Right atrium auricular region (tissue), 2 donors: ENCODE results near the gene PPP1R14C. TPM values are rescaled to one million over a fixed set of nuclear protein-coding genes. Genes with fewer than 3 reads are reported as not detected.
A peak's percentile ranks its signal among the peaks of the same experiment; 100 is the strongest.
"Not testable (repeated sequence)": the region's sequence is repeated elsewhere in the genome, so short reads cannot be mapped to it uniquely, and the experiment has no call there.

Source experiments
- DNase-seq: peaks from one replicate; pipeline ENCODE4 v3.0.0-alpha.2; 2019; ENCODE audit warnings: low spot score
- H3K27ac ChIP-seq, 2 donors: fragments of 200-600 bp; sonication (generic); 1 replicate in 1 of 2; 2 replicates in 1 of 2; pipeline ENCODE4 v1.5.1; 2016 to 2019
- H3K27me3 ChIP-seq, 2 donors: fragments of 200-600 bp; sonication (generic); one replicate each; pipeline versions ENCODE4 v1.5.1 to v1.6.0; 2017 to 2019
- H3K36me3 ChIP-seq: fragments of 200-600 bp; sonication (generic); one replicate; pipeline ENCODE4 v1.5.1; 2016
- H3K4me1 ChIP-seq, 2 donors: fragments of 200-600 bp; sonication (generic); one replicate each; pipeline versions ENCODE4 v1.5.1 to v1.6.0; 2017 to 2019
- H3K4me3 ChIP-seq, 2 donors: fragments of 200-600 bp; sonication (generic); 1 replicate in 1 of 2; 2 replicates in 1 of 2; pipeline ENCODE4 v1.5.1; 2017 to 2019; ENCODE audit warnings: mild to moderate bottlenecking in 1 of 2, moderate library complexity in 1 of 2
- H3K9me3 ChIP-seq, 2 donors: fragments of 200-600 bp; sonication (generic); one replicate each; pipeline ENCODE4 v1.5.1; 2019
- total RNA-seq, 2 donors: library from RNA; depleted of rRNA; stranded (reverse); fragments of >200 nt; gene quantifications; one replicate each; pipeline ENCODE4 v1.1.0, GENCODE V29; 2016
- TF ChIP-seq, protein P1 (sequence below), 2 donors: fragments of 200-600 bp; sonication (generic); IDR thresholded peaks; one replicate each; pipeline ENCODE4 v1.5.1; 2019; ENCODE audit warnings: antibody characterized with exemption in 2 of 2

The PPP1R14C gene
- total RNA-seq, 2 donors from 2014 or later: 85.4 to 130 TPM

DNA sequence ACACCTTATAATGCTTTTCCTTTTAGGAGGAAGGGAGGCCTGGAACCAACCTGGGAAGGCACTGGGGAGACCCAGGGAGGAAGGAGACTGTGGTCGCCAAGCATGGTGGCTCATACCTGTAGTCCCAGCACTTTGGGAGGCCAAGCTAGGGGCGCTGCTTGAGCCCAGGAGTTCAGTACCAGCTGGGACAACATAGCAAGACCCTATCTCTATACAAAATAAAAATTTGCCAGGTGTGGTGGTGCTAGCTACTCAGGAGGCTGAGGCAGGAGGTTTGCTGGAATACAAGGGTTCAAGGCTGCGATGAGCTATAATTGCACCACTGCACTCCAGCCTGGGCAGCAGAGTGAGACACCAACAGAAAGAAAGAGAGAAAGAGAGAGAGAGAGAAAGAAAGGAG lies 36.2 kb downstream of the PPP1R14C start:
- H3K36me3 ChIP-seq: no peaks in the 10 kb centered on the region
- H3K9me3 ChIP-seq: no peaks in the 10 kb centered on the region
- H3K4me3 ChIP-seq: no peak overlapping the region
- H3K27ac ChIP-seq: peak overlapping the region; percentile 79 to 93
- TF ChIP-seq, protein P1, sequence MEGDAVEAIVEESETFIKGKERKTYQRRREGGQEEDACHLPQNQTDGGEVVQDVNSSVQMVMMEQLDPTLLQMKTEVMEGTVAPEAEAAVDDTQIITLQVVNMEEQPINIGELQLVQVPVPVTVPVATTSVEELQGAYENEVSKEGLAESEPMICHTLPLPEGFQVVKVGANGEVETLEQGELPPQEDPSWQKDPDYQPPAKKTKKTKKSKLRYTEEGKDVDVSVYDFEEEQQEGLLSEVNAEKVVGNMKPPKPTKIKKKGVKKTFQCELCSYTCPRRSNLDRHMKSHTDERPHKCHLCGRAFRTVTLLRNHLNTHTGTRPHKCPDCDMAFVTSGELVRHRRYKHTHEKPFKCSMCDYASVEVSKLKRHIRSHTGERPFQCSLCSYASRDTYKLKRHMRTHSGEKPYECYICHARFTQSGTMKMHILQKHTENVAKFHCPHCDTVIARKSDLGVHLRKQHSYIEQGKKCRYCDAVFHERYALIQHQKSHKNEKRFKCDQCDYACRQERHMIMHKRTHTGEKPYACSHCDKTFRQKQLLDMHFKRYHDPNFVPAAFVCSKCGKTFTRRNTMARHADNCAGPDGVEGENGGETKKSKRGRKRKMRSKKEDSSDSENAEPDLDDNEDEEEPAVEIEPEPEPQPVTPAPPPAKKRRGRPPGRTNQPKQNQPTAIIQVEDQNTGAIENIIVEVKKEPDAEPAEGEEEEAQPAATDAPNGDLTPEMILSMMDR (IDR thresholded peaks at IDR 0.05): no peak
- H3K4me1 ChIP-seq: peaks cover 0 to 31% of the 10 kb centered on the region in 2 donors
- no peaks in the 10 kb centered on the region for H3K27me3 ChIP-seq
- no peak for DNase-seq

DNA sequence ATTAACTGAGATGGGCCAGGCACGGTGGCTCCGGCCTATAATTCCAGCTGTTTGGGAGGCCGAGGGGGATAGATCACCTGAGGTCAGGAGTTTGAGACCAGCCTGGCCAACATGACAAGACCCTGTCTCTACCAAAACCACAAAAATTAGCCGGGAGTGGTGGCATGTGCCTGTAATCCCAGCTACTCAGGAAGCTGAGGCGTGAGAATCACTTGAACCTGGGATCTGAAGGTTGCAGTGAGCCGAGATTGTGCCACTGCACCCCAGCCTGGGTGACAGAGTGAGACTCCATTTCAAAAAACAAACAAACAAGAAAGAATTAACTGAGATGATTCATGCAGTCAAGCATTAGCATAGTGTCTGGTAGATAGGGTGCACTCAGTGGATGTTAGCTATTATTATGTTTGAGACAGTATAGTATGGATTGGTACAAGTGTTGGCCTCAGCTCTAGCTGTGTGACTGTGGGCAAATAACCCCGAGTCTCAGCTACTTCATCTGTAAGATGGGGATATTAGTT lies 37.1 kb downstream of the PPP1R14C start:
- not testable (repeated sequence) for H3K36me3 ChIP-seq, H3K27me3 ChIP-seq, H3K4me3 ChIP-seq, DNase-seq, H3K9me3 ChIP-seq
- peaks cover 0 to 31% of the 10 kb centered on the region in 2 donors for H3K4me1 ChIP-seq
- H3K27ac ChIP-seq: peak overlapping the region; percentile 79 to 93

DNA sequence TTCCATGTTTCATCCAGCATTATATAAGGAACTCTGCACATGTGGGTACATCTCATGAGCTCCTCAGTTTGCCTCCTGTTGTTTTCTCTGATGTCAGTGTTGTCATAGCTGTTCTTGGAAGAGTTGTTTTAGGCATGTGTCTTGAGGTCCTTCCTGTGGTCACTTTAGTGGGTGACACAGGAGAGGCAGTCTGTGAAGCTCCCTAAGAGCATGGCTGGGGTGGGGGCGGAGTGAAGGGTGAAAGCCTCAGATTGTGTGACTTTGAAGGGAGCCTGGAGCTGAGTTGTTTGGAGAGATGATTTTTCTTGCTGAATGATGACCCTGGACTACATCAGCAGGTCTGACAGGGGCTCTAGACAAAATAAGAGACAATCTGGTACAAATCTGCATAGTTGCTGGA lies 37.7 kb downstream of the PPP1R14C start:
- Histone ChIP-seq H3K27me3 (no peaks in the 10 kb centered on the region), H3K4me1 (peaks cover 0 to 26% of the 10 kb centered on the region in 2 donors), H3K36me3 (no peaks in the 10 kb centered on the region), H3K27ac (peak overlapping the region; percentile 79 to 93), H3K4me3 (no peak overlapping the region), H3K9me3 (no peaks in the 10 kb centered on the region)
- DNase-seq: no peak
- TF ChIP-seq, protein P1 (IDR thresholded peaks at IDR 0.05): no peak

DNA sequence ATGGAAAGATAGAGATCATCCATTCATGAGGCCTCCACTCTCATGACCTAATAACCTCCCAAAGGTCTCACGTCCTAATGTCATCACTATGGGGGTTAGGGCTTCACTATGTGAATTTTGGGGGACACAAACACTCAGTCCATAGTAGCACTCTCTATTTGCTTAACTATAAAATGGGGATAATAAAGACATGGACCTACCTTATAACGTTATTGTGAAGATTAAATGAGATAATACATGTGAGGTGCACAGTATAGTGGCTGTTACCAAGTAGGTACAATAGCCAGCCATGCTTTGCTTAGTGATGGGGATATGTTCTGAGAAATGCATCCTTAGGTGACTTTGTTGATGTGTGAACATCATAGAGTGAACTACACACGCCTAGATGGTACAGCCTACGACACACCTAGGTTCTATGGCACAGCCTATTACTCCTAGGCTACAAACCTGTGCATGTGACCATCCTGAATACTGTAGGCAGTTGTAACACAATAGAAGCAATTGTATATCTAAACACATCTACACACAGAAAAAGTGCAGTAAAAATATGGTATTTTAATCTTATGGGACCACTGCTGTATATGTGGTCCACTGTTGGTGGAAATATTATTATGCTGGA lies 39.7 kb downstream of the PPP1R14C start:
- H3K36me3 ChIP-seq: no peaks in the 10 kb centered on the region
- no peak for DNase-seq
- no peak overlapping the region for H3K4me3 ChIP-seq
- H3K9me3 ChIP-seq: no peaks in the 10 kb centered on the region
- peak overlapping the region in 1 of 2 donors; percentile 93 for H3K27ac ChIP-seq
- TF ChIP-seq, protein P1 (IDR thresholded peaks at IDR 0.05): no peak
- H3K4me1 ChIP-seq: peaks cover 0 to 20% of the 10 kb centered on the region in 2 donors
- no peaks in the 10 kb centered on the region for H3K27me3 ChIP-seq

DNA sequence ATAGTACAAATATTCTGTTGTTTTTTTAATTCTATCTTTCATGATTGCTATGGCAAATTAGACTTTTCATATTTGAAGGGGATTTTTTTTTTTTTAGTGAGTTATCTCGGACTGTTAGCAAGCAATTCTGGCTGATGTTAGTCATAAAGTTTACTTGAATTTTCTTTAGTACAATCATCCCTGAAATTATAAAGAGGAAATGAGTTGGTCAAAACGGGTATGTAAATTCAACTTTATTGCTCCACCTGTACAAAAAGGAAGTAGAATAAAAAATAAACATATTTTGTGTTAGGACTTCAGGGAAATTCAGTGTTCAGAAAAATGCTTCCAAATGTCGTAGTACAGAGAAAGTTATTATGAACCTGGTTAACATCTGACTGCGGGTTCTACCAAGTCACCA lies 40.3 kb downstream of the PPP1R14C start:
- Histone ChIP-seq H3K36me3 (no peaks in the 10 kb centered on the region), H3K27me3 (no peaks in the 10 kb centered on the region), H3K27ac (peak overlapping the region in 1 of 2 donors; percentile 93), H3K9me3 (no peaks in the 10 kb centered on the region), H3K4me1 (peaks cover 0 to 18% of the 10 kb centered on the region in 2 donors), H3K4me3 (no peak overlapping the region)
- TF ChIP-seq, protein P1 (IDR thresholded peaks at IDR 0.05): no peak
- no peak for DNase-seq

DNA sequence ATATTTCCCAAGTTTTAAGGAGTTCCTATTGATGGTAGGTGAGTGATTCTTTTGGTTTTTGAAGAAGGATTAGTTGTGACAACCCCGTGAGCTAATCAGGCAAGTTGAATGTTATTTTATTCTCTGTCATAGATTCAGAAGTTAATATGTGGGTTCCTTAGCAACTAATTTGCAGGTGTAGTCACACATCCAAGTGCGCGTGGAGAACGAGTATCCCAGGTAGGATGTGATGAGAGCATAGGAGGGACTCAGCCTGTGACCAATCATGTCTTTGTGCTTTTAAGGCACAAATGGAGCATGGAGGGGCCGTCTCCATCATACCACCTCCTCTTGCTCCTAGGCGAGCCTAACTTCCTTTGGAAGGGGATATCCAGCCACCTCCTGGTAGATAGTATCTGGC lies 41.1 kb downstream of the PPP1R14C start:
- TF ChIP-seq, protein P1 (IDR thresholded peaks at IDR 0.05): no peak
- no peaks in the 10 kb centered on the region for H3K27me3 ChIP-seq
- no peaks in the 10 kb centered on the region for H3K36me3 ChIP-seq

More for the DNA sequence above, 41.1 kb downstream of the PPP1R14C start:
- DNase-seq: no peak
- Histone ChIP-seq H3K9me3 (no peaks in the 10 kb centered on the region), H3K4me3 (no peak overlapping the region), H3K4me1 (peaks cover 0 to 16% of the 10 kb centered on the region in 2 donors), H3K27ac (peak overlapping the region in 1 of 2 donors; percentile 93)
